Nucleus accumbens (tissue), 56 donors: ENCODE data around the gene DHX16.
A peak's percentile ranks its signal among the peaks of the same experiment; 100 is the strongest.

ENCODE experiments used
- DNase-seq, 56 donors: peaks; one replicate each; lab custom pipeline; 2025; lab: John Stamatoyannopoulos, UW

DHX16 gene

DNA sequence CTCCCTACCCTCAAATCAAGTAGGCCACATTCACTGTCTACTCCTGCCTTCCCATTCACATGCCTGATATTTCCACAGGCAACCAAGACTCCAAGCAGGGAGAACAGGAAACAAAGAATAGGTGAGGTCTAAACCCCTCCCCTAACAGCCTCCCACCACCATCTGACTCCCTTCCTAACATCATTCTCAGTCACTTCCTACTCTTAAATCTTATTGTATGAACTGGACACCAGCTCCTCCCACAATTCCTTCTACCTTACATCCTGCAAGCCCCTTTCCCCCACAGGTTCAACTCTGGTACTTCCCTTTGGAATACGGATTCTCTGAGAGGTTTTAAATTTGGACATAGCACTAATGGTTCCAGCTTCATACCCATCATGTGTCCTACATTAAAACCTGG, 26.8 kb downstream of the DHX16 start:
- no peak for DNase-seq

DNA sequence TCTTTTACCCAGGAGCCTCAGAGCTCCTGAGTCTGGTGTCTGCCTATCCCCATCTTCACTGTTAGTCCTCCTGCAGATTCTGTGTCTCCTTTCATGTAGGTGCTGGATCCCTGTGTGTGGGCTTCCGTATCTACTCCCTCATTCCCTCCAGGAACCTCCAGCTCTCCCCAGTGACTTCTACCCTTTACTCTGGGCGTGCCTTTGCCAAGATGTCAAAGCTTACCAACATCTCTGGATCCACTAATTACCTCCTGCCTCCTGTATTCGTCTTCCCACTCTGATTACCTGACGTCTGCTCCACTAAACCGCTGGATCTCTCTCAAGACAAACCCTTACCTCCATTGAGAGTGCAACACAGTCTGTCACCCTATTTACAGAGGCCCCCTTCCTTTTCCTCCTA, 28.0 kb downstream of the DHX16 start:
- DNase-seq: no peak

DNA sequence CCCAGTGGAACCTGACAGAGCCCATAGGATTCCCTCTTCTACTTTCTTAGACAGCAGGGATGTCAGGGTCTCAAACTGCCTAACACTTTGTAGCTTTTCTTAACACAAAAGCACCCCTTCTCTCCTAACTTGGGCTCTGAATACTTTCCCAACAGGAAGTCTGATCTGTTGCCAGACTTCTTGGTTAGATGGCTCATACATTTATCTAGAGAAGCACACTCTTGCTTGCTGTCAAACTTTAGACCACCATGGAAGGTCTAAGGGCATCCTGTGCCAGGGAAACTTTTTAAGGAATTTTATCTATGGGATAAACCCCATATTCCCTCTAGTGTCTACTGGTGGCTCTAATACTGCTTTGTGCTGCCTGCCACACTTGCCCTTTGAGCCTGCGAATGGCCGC, 29.1 kb downstream of the DHX16 start:
- DNase-seq: no peak

DNA sequence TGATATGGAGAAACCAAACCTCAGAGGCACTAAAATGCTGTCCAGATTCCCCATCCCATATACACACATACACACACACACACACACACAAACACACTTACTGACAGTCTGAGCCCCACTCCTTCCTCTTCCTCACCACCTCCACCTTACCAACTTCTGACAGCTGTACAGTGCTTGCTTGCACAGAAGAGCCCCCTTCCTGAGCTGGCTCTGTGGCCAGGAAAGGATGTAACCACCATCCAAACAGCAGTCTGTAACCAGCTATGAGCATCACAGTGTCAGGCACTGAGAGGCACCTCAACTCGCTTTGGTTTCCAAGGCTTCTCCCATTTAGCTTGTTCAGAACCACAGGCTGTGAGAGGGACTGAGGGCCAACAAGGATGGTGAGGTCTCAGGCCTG, 31.8 kb downstream of the DHX16 start:
- DNase-seq: no peak

DNA sequence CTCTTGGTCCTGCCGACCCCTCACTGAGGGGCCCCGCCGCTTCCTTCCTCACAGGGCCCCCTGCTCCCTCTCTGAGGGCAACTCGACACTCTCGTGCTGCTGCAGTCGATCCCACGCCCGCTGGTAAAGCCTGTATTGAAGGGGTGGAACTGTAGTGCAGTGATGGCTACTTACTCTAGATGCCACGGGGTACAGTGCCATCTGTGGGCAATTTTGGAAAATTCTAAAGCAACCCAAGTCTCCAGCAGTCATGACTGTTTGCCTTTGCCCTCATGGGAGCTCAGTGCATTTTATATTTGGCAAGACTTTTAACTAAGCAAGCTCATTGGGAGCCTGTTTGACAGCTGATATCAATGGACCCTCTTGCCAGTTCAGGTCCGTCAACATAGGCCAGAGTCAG, 32.3 kb downstream of the DHX16 start:
- no peak for DNase-seq

DNA sequence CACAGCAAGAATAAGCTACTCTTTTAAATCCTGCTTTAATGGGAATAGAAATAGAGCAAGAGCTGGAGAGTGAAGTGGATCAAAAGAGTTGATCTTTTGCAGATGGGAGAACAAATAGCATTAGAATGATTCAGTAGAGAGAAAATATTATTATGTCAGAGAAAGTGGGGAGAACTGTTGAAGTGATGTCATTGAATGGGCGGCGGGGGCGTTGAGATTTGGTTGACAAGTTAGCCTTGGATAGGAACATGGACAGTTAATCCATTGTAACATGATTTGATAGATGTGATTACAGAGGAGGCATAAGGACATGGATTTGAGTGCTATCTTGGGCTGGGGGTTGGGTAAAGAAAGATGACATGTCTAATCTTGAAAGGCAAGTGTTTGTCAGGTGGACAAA, 37.0 kb downstream of the DHX16 start:
- no peak for DNase-seq

DNA sequence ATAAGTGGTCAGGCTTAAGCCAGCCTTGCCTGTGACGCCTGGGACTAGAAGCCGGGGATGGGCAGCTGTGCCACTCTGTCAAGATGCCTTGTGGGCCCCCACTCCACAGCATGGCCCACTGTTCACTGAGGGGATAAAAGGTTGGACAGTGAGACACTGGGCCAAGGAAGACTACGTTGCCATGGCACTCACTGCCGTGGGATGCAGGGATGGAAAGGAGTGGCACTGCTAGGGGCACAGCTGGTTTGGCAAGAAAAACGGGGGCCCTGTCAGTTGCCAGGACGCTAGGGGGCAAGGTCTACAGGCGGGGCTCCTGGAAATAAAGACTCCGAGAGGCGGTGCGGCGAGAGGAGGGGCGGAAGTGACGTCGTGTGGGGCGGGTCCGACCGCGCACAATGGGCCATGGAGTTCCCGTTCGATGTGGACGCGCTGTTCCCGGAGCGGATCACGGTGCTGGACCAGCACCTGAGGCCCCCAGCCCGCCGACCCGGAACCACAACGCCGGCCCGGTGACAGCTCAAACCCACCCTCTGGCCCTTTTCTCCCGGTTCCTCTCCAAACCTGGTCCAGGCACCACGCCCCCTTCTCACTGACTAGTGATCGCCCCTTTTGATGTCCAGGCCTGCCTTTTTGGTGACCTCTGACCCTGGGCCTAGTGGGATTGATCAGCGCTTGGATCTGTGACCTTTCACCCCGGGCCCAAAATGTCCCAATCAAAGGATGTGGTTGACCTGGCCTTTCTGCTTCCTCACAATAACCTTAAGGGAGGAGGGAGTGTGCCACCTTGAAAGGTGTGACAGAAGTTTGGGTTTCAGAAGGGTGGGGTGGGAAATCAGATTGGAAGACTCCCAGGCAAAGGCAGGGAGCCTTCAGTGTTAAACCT, 46.1 kb downstream of the DHX16 start, which contains the start of gene ATAT1:
ATAT1 (plus strand) TSS at position 391 of the 883 bp plus-strand sequence.
- peak in 55 of 56 donors; percentile 51 to 95 (median 85) for DNase-seq

DNA sequence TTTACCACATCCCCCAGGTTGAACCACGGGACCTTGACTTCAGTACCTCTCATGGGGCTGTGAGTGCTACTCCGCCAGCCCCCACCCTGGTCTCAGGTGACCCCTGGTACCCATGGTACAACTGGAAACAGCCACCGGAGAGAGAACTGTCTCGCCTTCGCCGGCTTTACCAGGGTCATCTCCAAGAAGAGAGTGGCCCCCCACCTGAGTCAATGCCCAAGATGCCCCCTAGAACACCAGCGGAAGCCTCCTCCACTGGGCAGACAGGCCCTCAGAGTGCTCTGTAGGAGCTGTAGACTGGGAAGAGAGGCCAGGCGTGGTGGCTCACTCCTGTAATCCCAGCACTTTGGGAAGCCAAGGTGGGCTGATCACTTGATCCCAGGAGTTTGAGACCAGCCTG, 47.3 kb downstream of the DHX16 start:
- DNase-seq: no peak

DNA sequence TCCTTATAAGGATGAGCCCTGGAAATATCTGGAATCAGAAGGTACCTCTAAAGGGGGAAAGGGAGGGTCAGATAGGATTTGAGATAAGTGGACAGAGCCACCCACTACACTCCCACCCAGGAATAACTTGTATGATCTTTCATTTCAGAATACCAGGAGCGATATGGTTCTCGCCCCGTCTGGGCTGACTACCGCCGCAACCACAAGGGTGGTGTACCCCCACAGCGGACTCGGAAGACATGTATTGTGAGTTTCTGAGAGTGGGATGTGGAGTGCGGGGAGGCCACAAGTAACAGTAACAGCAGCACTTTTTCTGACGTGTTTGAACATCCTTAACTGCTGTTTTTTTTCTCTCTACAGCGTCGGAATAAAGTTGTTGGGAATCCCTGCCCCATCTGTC, 53.2 kb downstream of the DHX16 start:
- no peak for DNase-seq

DNA sequence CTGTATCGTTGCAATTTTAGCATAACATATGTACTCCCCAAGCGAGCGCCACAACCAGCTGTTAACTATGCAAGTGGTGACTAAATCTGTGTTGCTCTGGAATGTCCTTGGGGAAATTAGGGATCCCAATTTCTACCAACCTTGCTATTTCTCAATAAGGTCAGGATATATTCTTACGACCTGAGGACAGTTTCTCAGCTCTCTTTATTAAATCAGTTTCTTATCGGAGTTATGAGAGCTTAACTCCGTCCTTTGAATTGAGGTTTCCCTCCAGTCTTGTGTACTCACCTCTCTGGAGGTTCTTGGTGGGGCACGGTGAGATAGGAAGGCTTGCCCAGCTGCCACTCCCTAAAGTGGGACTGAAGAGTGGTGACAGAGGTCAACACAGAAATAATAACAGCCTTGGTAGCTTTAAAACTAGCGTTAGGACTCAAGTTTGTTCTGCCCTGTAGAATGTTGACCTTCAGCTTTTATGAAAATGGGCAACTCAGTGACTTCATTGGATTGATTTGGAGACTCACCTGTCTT, 54.5 kb downstream of the DHX16 start:
- DNase-seq: no peak

DNA sequence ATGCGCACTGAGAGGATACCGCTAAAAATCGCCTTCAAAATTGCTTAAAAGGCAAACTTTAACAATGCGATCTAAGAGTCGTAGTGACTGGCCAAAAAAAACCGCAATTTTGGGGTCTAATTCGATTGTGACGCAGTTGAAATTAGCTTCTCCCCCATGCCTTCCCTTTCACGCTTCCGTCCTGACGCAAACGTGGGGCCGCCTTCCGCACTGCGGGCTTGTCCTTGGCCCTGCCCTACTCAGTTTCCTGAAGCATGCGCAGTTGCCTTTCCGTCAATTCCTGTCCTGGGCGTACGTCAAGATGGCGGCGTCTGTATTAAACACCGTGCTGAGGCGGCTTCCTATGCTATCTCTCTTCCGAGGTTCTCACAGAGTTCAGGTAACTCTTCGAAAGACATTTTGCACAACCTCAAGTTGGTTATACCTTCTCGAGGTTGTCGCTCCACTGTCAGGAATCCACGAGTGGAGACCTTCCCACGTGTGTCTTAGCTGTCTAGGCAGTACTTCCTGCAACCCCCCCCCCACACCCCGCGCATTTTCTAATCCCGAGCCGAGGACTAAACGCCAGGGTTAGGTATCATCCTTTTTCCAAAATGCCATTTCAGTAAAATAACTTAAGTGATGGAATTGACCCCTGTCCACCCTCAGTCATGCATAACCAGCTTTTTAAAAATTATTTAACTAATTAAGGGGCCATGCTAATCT, 55.1 kb downstream of the DHX16 start, which contains the start of gene MRPS18B:
MRPS18B (plus strand) TSS at position 276 of the 705 bp plus-strand sequence; CDS start at position 302, 26 bp downstream.
- peak; percentile 77 to 99 (median 96) for DNase-seq

DNA sequence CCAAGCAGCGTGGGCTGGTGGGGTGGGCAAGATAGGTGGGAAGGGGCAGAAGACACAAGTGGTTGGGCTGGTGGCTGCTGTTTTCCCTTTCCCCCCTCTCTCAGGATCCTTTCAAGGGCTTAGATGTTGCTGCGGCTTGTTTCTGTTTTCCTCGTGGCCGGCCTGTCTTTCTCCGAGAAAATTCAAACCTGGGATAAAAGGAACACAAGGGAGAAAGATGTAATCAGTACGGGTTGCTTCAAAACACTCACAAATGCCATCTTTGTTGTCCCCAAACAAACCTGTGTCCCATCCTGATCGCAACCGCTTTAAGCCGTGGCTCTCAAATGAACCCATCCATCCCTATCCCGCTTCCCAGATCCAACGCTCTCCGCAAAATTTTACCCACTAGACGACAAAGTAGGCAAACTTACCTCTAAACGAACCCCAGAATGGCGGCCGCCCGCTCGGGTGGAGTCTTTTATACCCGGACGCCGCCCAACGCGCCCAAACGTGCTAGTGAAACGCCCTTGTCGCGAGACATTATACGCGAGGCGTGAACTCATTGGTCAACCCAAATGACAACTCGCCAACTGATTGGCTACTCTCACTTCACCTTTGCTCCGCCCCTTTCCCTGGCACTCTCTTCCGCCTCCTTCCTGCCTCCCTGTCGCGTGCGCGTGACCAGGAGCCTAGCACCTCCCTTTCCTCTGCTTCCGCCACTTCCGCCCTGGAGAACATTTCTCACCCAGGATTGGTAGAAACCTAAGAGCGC, 55.8 kb downstream of the DHX16 start, which contains the start of gene PPP1R10:
PPP1R10 (minus strand) TSS at position 433 of the 754 bp plus-strand sequence. CDS start 7,299 bp downstream, outside the sequence.
- DNase-seq: peak; percentile 93 to 100 (median 98)

DNA sequence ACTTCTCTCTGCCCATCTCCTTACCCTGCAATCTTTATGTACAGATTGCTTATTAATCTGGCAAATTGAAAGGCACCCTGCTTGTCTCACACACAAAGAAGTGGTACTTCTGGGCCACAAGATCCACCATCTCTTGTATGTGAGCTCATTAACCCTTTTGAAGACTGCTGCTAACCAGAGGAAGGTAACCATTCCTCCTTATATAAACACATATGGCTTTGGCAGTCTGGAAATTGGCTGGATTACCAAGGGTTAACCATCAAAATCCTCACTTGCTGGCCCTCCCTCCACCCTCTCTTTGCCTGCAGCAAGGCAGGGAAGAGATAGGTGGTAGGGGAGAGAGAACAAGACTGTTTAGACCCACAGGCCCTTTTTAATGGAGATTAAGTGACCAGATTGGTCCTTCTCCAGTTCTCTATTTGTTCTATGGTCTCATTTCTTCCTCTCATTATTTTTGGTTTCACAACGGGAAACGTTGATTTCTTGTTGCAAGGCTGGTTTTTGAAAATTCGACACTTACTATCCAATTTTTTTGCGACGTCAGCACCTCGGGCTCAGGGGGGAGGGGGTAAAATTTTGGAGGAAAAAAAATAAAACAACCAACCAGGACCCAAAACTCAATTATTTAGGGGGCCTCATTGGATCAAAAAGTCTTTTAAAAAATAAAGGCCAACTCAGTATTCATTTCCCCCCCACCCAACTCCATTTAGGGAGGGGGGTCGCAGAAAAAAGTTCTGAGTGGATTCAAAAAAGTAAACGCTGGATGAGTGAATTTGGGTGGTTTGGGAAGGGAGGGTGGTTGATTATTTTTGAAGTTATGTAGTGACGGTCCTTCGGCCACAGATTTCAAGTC, 56.6 kb downstream of the DHX16 start:
- DNase-seq: peak in 8 of 56 donors; percentile 3 to 16 (median 8)

DNA sequence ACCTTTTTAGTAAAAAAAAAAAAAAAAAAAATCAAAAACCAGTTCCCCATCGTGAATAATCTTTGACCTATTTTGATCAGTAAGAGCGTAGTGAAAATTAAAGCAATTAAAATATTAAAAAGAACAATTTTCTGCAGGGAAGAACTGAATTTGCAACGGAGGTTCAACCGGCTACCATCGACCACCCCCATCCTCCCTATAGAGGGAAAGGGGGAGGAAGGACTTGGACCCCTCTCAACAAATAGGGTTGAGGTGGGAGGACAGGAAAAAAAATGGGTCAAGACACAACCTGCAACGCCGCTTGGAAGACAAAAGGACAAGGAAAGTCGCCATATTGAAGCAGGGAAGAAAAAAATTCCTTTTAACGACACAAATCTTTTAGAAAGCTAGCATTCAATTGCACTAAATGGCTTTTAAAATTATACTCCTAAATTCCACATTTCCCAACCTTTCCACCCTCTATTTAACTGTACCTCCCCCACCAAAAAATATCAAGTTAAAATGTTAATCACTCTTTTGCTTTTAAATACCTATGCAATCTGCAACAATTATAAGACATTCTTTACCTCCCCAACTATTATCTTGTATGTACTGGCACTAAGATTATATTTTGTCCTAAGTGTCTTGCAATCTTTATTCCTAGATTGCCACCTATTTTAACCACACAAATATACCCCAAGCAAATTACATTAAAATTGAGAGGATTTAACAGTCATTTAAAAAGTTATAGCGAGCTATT, 57.4 kb downstream of the DHX16 start:
- peak in 31 of 56 donors; percentile 4 to 62 (median 30) for DNase-seq

DNA sequence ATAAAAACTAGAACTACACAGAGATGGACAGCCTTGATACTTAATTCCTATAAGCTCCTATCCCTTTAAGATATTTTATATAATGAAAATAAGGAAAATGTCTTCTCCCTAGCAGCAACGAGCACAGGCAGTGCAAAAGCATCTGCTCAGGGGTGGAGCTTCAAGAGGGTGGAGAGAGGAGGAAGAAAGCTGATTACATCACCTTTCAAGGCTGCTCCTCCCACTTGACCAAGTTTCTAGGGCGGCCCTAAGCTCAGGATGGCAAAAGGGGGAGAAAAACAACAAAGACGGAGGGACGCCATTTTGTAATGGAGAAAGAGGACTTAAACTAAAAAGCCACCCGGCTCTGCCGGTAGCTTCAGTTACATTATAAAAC, 58.0 kb downstream of the DHX16 start:
- DNase-seq: peak; percentile 12 to 96 (median 81)

DNA sequence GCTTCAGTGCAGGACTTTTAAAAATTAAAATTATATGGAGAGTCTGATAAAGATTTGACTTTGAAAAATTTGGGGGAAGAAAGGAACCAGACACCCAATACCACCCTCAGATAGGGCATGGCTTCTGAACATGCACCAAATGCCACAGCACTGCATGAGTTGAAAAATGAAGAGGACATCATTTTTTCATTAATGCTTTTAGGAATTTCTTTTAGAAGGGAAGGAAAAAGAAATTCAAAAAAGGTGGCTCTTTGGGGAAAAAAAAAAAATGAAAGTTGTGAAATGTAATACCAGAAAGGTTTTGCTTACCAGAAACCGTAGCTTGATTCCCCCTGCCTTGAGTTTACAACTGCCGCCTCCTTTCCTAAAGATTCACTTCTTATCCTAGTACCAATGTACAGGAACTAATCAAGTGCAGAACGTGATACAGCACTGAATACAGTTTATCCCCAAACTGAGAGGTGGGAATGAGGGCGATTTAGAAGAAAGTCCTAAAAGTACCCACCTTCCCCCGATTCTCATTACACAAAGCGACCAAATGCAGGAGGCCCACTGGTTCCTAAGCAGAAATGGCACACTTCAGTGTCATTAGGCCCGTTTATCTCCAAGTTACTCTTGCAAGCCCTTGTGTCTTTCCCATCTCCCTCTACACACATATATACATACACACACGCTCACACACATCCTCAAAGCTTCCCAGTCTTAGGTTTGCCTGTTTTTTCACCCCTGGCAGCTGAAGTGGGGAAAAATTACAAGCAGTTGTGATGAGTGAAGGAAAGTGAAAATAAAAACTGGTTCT, 58.6 kb downstream of the DHX16 start:
- DNase-seq: peak in 11 of 56 donors; percentile 12 to 57 (median 32)

DNA sequence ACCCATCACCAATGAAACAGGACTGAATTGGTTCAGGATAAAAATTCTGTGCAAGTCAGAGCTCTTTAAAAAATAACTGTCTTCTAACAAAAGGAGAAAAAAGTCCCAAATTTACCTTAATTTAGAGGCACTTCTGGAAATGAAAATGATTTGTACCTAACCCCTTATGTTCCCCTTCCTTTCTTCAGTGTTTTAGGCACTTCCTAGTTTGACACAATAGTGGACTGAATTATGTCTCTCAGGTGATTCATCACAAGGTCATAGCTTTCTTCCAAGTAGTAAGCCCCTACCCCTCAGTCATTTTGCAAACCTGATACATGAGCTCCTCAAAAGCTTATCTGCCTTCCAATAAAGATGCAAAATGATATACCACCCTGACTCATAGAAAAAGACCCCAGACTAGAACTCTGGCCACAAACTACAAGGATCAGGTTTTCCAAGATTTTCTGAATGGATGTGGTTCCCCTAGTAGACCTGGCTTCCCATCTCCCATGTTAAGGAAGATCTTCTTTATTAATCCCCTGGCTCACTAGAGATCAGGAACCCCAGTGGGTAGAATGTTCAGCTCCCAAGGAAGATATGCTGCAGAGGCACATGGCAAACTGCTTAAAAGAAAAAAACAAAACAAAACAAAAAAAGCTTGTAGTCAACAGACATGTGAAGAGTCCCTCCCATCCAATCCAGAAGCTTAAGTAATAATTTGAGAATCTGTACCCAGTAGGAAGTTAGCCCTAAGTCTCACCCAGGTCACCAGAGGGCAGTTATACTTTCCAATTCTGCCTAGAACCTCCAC, 59.4 kb downstream of the DHX16 start:
- no peak for DNase-seq
